Urothelium cell line (cell line): Measurements from ENCODE around the gene CPXM1.
"Not testable (repeated sequence)": the region's sequence is repeated elsewhere in the genome, so short reads cannot be mapped to it uniquely, and the experiment has no call there.

Experiments
- DNase-seq: peaks from one replicate; pipeline ENCODE4 v3.0.0; 2011; ENCODE audit warnings: low spot score, mixed read lengths
- FAIRE-seq: peaks from 2 replicates; lab custom pipeline; 2011; peaks lifted over from hg19 to GRCh38; lab: Jason Lieb, UNC

Gene CPXM1

DNA sequence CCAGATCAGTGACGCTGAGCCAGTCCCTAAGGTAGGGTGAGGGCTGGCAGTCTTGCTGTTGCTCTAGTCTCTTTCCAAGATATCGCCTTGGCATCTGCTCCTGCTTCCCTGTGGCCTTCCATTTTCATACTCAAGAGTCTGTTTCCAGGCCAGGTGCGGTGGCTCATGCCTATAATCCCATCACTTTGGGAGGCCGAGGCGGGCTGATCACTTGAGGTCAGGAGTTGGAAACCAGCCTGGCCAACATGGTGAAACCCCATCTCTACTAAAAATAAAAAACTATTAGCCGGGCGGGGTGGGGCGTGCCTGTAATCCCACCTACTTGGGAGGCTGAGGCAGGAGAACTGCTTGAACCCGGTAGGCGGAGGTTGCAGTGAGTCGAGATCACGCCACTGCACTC, 30.3 kb downstream of the CPXM1 start:
- FAIRE-seq, DNase-seq: not testable (repeated sequence)

GRCh38 chr20:2768632-2769015, 31.8 kb downstream of the CPXM1 start:
- FAIRE-seq (no peak), DNase-seq (no peak)

- no peak for FAIRE-seq
- DNase-seq, result no peak
Measured at GRCh38 chr20:2767768-2768631, 32.4 kb downstream of the CPXM1 start.

- FAIRE-seq (no peak), DNase-seq (no peak)
Measured at GRCh38 chr20:2763186-2763585, 37.2 kb downstream of the CPXM1 start.

- FAIRE-seq, result no peak
- no peak for DNase-seq
Measured at GRCh38 chr20:2762578-2763131, 37.8 kb downstream of the CPXM1 start.

DNA sequence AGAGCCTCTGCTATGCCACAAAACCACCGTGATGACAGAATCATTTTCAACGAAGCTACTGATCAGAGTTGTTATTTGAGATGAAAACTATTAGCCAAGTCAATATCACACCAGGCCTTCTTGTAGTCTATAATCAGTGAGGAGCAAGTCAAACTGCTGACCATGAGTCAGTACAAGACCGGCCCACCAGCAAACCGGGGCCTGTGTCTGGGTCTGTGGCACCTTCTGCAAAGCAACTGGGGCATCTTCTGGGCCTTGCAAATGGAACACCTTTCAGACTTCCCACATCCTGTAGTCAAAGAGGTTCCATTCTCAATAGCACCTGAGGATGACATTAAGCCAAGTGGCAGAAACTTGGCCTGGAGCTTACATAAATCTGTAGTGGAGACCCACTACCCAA, 38.5 kb downstream of the CPXM1 start:
- DNase-seq (no peak), FAIRE-seq (no peak)

- DNase-seq, result no peak
- FAIRE-seq, result no peak
Measured at GRCh38 chr20:2760952-2761305, 39.5 kb downstream of the CPXM1 start.

- DNase-seq, result no peak
- no peak for FAIRE-seq
Measured at GRCh38 chr20:2760297-2760951, 40.0 kb downstream of the CPXM1 start.

- FAIRE-seq, result no peak
- no peak for DNase-seq
Measured at GRCh38 chr20:2759603-2760296, 40.7 kb downstream of the CPXM1 start.

GRCh38 chr20:2759143-2759542, 41.3 kb downstream of the CPXM1 start:
- FAIRE-seq, result no peak
- no peak for DNase-seq

GRCh38 chr20:2757969-2758368, 42.5 kb downstream of the CPXM1 start:
- FAIRE-seq (no peak), DNase-seq (no peak)

- DNase-seq, result no peak
- no peak for FAIRE-seq
Measured at GRCh38 chr20:2757001-2757400, 43.4 kb downstream of the CPXM1 start.

GRCh38 chr20:2756056-2756611, 44.3 kb downstream of the CPXM1 start:
- DNase-seq (no peak), FAIRE-seq (peak; percentile 5)

DNA sequence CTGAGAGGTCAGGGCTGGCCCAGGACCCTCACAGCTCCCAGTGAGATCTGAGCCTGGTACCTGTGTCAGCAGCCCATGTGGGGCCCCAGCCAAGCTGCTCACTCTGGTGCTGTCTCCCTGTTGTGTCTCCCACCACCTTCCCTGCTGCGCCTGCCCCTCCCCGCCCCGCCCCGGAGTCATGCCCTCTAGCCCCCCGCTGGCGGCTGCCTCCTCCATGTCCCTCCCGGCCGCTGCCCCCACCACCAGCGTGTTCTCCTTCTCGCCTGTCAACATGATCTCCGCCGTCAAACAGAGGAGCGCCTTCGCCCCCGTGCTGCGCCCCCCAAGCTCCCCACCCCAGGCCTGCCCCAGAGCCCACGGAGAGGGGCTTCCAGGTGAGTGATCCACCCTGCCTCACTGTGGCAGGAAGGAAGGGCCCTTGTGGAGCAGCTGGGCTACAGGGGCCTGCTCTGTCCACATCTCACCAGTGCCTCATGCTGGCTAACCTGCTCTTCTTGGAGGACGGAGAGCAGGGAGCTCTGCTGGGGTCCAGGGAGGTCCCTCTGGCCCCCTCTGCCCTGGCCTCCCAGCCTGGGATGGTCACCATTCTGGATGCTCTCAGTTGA, 44.9 kb downstream of the CPXM1 start:
- no peak for DNase-seq
- FAIRE-seq, result no peak

DNA sequence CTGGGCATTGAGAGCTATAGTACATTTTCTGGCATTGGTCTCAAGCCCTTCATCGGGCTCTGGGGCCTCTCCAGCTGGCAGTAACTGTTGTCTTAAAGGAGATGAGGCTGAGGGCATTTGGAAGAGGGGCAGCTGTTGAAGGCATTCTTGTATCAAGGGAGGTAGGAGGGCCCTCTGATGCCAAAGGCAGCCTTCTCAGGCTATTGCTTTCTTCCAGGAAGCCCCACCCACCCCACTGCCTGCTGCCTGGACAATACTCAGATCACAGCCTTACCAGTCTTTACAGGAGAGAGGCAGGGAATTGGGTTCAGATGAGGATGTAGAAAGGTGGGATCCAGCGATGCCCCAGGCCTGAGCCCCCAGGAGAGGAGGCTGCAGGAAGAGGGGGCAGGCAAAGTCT, 46.0 kb downstream of the CPXM1 start:
- no peak for DNase-seq
- no peak for FAIRE-seq

GRCh38 chr20:2753461-2754040, 46.9 kb downstream of the CPXM1 start:
- FAIRE-seq, result no peak
- DNase-seq, result no peak

GRCh38 chr20:2752567-2753460, 47.6 kb downstream of the CPXM1 start:
- peak; percentile 83 for DNase-seq
- no peak for FAIRE-seq

- DNase-seq (peak; percentile 77), FAIRE-seq (peak; percentile 90)
Measured at GRCh38 chr20:2751878-2752566, 48.4 kb downstream of the CPXM1 start.

GRCh38 chr20:2751347-2751877, 49.0 kb downstream of the CPXM1 start:
- DNase-seq (no peak), FAIRE-seq (no peak)
